ENCODE data around the gene AFF2.

The AFF2 gene

GRCh38 chrX:148613636-148614035, 113.2 kb downstream of the AFF2 start:
- Histone ChIP-seq H3K4me3 (ENCODE audit: low read length) (no peak overlapping the region), H3K9me3 (replicated peaks; ENCODE audit: insufficient read depth, low read length) (no peaks in the 10 kb centered on the region), H3K9ac (ENCODE audit: low read length) (no peak overlapping the region), H3K4me1 (ENCODE audit: low read length) (no peaks in the 10 kb centered on the region), H2AFZ (ENCODE audit: low read length) (no peak overlapping the region), H3F3A (ENCODE audit: insufficient read depth, low read length) (no peaks in the 10 kb centered on the region), H3K27ac (ENCODE audit: low read length) (no peak overlapping the region), H3K4me2 (ENCODE audit: low read depth, low read length) (no peak overlapping the region), H3K36me3 (replicated peaks; ENCODE audit: insufficient read depth, low read length) (no peaks in the 10 kb centered on the region), H3K9me2 (replicated peaks; ENCODE audit: insufficient read depth, low read length) (no peaks in the 10 kb centered on the region), H3K79me2 (ENCODE audit: low read length) (no peaks in the 10 kb centered on the region), H4K20me1 (ENCODE audit: insufficient read depth, low read length) (no peaks in the 10 kb centered on the region), H3K27me3 (replicated peaks; ENCODE audit: insufficient read depth, low read length) (no peaks in the 10 kb centered on the region)
- DNase-seq: no peak
- TF ChIP-seq EZH2 (optimal IDR thresholded peaks at IDR 0.05; ENCODE audit: low read depth, low read length) (no peak), EZH2phosphoT487 (IDR thresholded peaks at IDR 0.05; ENCODE audit: low read length) (no peak), CTCF (IDR thresholded peaks at IDR 0.05; ENCODE audit: low read length) (no peak)

GRCh38 chrX:148615491-148615890, 115.1 kb downstream of the AFF2 start:
- Histone ChIP-seq H3F3A (ENCODE audit: insufficient read depth, low read length) (no peaks in the 10 kb centered on the region), H3K36me3 (replicated peaks; ENCODE audit: insufficient read depth, low read length) (no peaks in the 10 kb centered on the region)

GRCh38 chrX:148618470-148619445, 118.3 kb downstream of the AFF2 start:
- Histone ChIP-seq H3K4me2 (ENCODE audit: low read depth, low read length) (no peak overlapping the region), H3K4me3 (ENCODE audit: low read length) (no peak overlapping the region), H3K4me1 (ENCODE audit: low read length) (no peaks in the 10 kb centered on the region), H3F3A (ENCODE audit: insufficient read depth, low read length) (no peaks in the 10 kb centered on the region), H2AFZ (ENCODE audit: low read length) (no peak overlapping the region), H4K20me1 (ENCODE audit: insufficient read depth, low read length) (no peaks in the 10 kb centered on the region), H3K9me3 (replicated peaks; ENCODE audit: insufficient read depth, low read length) (no peaks in the 10 kb centered on the region), H3K27me3 (replicated peaks; ENCODE audit: insufficient read depth, low read length) (no peaks in the 10 kb centered on the region), H3K27ac (ENCODE audit: low read length) (no peak overlapping the region), H3K9me2 (replicated peaks; ENCODE audit: insufficient read depth, low read length) (no peaks in the 10 kb centered on the region), H3K79me2 (ENCODE audit: low read length) (no peaks in the 10 kb centered on the region), H3K9ac (ENCODE audit: low read length) (no peak overlapping the region), H3K36me3 (replicated peaks; ENCODE audit: insufficient read depth, low read length) (no peaks in the 10 kb centered on the region)
- no peak for DNase-seq
- TF ChIP-seq EZH2phosphoT487 (IDR thresholded peaks at IDR 0.05; ENCODE audit: low read length): no peak
- no peak for TF ChIP-seq EZH2 (optimal IDR thresholded peaks at IDR 0.05; ENCODE audit: low read depth, low read length)
- TF ChIP-seq CTCF (IDR thresholded peaks at IDR 0.05; ENCODE audit: low read length): no peak

More at GRCh38 chrX:148615491-148615890, 115.1 kb downstream of the AFF2 start:
- H3K27ac ChIP-seq (ENCODE audit: low read length): no peak overlapping the region
- no peak overlapping the region for H2AFZ ChIP-seq (ENCODE audit: low read length)
- H3K4me3 ChIP-seq (ENCODE audit: low read length): no peak overlapping the region
- no peaks in the 10 kb centered on the region for H3K27me3 ChIP-seq (replicated peaks; ENCODE audit: insufficient read depth, low read length)
- no peaks in the 10 kb centered on the region for H3K9me2 ChIP-seq (replicated peaks; ENCODE audit: insufficient read depth, low read length)
- no peak overlapping the region for H3K9ac ChIP-seq (ENCODE audit: low read length)
- no peaks in the 10 kb centered on the region for H4K20me1 ChIP-seq (ENCODE audit: insufficient read depth, low read length)
- no peaks in the 10 kb centered on the region for H3K4me1 ChIP-seq (ENCODE audit: low read length)
- H3K9me3 ChIP-seq (replicated peaks; ENCODE audit: insufficient read depth, low read length): no peaks in the 10 kb centered on the region
- H3K4me2 ChIP-seq (ENCODE audit: low read depth, low read length): no peak overlapping the region
- no peak for DNase-seq
- no peak for TF ChIP-seq CTCF (IDR thresholded peaks at IDR 0.05; ENCODE audit: low read length)
- TF ChIP-seq EZH2 (optimal IDR thresholded peaks at IDR 0.05; ENCODE audit: low read depth, low read length): no peak
- TF ChIP-seq EZH2phosphoT487 (IDR thresholded peaks at IDR 0.05; ENCODE audit: low read length): no peak
- H3K79me2 ChIP-seq (ENCODE audit: low read length): no peaks in the 10 kb centered on the region
